Limb (tissue), 2 donors: ENCODE results near the gene SYNPR.

Experiments used
- DNase-seq, 2 donors: peaks; one replicate each; pipeline ENCODE4 v3.0.0-alpha.2; 2016; ENCODE audit errors: extremely low spot score in 2 of 2

SYNPR gene

DNA sequence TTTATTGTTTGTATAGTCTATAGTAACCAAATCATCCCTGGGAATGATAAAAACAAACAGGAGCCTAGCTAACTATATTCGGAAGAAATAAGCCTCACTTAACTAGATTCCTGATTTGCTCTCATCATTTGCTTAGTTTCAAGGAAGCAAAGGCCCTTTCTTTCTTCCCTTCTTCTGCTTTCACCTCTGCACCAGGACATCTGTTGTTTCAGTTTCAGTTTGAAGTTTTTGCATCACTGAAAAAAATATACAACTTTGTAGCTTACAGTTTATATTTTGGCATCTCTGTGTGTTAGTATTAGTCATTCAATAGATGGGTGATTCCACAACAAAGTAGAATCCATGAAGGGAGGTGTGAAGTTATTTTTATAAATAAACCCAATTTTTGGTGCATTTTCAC, 260.8 kb downstream of the SYNPR start:
- no peak for DNase-seq

DNA sequence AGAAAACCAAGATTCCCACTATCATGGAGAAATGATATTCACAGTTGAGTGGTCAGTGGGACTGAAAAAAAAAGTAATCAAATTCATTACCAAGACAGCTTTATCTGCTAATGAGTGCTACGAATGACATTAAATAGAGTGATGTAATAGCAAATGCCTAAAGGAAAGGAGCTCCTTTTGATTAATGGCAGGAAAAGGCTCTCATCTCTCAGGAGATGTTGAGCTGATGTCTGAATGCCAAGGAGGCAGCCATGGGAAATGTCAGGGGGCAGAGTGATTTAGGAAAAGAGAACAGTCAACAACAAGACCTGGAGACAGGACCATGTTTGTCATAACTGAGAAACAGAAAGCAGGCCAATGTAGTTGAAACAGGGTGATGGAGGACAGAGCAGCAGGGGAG, 277.7 kb downstream of the SYNPR start:
- DNase-seq, result no peak

DNA sequence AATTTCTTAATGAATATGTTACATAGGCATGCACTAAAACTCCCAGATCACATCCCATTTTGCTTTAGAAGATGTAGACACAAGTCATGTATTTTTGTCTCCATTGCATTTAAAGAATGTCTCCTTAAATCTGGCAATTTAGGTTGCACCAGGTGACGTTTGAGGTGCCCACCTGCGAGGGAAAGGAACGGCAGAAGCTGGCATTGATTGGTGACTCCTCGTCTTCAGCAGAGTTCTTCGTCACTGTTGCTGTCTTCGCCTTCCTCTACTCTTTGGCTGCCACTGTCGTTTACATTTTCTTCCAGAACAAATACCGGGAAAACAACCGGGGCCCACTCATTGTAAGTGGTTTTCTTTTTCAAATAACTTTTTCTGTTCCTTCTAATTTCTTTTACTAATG, 278.3 kb downstream of the SYNPR start:
- DNase-seq, result no peak

DNA sequence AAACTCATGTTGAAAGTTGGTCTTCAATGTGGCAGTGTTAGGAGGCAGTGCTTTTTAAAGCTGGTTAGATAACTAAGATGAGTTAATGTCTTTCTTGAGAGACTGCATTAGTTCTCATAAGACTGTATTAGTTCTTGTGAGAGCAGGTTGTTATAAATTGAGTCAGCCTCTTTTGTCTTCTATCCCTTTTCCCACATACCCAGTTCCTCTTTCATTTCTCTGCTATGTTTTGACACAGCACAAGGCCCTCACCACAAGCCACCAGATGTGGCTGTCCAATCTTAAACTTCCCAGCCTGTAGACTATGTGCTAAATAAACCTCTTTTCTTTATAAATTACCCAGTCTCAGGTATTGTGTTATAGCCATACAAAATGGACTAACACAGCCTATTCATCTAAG, 279.8 kb downstream of the SYNPR start:
- DNase-seq, result no peak

DNA sequence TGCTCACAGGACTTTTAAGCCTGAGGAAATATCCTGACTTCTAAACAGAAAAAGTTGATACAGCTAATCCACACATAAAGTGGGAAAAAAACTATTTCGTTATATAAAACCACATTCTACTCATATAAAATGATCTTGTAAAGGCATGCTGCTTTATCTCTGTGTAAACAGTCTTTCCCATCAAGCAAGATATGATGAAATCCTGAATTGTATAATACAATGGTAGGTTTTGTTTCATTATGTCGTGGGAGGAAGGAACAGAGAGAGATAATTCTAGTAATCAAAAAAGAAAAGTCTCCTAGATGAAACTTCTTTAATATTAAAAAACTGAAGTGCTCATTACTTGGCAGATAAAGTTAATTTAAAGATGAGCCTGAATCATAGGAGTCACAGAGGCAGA, 281.8 kb downstream of the SYNPR start:
- no peak for DNase-seq

DNA sequence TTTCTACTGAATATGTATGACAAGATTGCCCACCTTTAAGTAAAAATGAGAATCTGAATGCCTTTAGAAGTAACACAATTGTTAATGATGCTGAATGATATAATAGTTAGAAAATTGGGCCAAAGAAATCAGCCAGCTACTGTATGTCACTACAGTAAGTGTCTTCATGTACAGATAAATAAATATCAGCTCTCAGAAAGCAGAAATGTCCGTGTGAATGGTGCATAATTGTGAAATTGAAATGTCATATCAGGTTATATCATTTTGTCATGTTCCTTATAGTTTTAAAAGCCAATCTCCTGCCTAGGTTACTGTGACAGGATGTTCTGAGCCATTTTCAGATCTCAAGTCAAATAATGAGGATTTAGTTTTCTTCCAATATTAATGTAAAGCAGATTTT, 283.8 kb downstream of the SYNPR start:
- no peak for DNase-seq

DNA sequence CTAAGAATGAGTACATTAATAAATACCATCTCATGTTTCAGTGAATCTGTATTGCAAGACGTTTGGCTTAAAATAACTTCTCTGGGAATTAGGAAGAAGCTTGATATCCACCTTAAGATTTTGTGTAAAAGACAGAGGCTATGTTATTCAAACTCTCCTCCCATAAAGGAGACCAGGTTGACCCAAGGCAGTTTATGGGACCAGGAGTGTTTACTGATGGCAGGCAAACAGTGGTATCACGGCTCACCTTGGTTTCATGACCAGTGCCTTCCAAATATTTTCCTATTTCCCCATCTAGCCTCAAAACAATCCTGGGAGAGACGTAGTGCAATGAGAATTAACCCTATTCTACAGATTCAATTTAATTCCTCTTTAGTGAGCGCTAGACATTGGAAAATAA, 284.2 kb downstream of the SYNPR start:
- DNase-seq, result no peak

DNA sequence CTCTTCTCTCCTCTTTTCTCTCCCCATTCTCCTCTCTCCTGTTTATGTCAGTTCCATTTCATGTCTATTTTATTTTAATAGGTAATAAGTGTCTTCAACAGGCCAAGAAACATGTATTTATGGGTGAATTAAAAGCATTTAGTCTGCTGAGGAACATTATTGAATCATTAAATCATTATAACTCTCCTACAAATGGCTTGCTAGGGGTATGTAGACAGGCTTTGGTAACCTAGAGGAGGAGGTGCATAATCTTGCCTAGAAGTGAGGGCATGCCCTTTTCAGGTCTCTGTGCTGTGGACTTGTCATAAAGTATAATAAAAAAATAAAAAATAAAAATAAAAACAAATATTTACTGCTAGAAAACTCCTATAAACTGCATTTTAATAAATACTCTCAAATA, 285.5 kb downstream of the SYNPR start:
- DNase-seq, result no peak

DNA sequence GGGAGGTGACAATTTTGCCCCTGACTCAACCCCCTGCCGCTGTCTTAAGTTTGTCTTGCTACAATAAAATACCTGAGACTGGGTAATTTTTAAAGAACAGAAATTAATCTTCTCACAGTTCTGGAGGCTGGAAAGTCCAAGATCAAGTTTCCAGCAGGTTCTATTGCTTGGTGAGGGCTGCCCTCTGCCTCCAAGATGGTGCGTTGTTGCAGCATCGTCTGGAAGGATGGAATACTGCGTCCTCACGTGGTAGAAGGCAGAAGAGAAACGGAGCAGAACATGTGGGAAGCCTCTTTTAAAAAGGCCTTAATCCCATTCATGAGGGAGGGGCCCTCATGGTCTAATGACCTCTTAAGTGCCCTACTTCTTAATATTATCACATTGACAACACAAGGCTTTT, 287.1 kb downstream of the SYNPR start:
- DNase-seq, result no peak

DNA sequence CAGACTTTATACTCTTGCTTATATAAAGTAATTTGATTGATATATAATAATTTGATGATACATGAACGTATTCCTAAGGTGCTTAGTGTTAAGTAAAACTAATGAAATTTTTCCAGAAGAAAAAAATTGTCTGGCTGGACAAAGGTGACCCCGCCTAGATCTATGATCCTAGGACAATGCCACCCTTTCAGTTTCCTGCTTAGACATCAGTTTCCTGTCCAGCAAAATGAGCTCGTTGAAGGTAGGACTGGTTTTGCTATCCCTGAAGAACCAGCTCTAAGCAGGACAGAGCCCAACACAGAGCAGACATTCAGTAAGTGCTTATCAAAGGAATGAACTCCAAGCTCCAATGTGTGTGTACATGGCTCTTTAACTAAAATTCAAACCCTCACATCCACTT, 293.6 kb downstream of the SYNPR start:
- DNase-seq, result no peak

DNA sequence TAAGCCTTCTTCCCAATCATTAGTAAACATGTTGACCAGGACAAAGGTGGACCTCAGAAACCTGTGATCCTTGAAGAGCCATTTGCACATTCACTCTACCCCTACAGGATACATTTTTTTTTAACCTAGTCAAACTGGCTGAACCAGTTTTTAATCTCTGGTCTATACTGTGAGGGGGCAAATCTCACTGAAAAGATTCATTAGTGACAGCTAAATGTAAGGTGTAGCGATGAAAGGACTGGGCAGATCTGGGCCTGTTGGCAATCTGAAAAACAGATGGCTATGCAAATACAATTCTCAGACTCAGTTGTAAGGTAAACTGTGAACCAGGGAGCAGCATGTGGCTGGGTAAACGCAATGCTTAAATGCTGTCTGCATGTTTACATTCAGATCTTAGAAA, 298.7 kb downstream of the SYNPR start:
- no peak for DNase-seq

DNA sequence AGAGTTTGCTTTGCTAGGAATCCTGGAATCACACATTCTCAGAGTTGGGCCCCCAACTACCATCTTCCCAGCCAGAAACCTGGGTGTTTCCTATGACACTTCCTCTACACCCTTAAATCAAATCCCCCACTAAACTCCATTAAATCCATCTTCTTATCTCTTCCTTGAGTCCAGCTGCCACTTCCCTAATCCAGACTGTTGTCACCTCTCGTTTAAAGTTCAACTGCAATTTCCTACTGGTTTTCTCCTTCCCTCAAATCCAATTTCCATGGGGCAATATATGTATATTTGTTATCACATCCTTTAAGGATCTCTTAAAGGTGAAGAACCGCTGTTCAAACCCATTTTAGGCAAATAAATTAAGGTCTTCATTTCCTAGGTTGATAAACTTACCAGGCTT, 300.8 kb downstream of the SYNPR start:
- DNase-seq, result no peak

DNA sequence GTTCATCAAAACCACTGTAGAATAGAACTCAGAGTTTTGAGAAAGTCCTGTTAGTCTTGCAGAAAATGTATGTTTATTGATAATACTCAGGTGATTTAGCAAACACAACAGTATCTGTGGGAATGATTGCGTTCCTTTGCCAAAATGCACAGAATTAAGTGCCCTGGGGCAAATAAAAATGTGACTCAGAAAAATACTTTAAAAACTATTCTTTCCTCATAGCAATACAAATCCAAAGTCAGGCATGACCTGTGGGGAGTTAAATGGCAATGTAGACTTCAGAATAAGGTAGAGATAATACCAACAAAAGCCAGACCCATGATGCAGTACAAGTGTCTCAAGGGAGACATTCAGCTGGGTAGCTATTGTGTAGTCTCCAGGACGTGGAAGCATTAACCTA, 302.0 kb downstream of the SYNPR start:
- DNase-seq, result no peak

DNA sequence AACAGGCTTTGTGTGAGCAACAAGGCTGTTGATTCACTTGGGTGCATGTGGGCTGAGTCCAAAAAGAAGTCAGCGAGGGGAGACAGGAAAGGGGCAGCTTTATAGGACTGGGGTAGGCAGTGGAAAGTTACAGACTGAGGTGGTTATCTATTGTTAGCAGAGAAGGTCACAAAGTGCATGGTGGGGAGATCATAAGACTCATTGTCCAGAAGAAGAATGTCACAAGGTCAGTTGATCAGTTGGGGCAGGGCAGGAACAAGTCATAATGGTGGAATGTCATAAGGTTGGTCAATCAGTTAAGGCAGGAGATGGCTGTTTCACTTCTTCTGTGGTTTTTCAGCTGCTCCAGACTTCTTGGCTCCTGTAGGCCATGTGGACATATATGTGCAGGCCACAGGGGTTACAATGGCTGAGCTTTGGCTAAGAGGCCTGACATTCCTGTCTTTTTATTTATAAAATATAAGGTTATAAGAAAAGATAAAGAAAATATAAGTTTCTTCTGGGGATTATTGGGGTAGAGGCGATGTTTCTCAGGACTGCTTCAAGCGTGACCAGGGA, 304.9 kb downstream of the SYNPR start:
- no peak for DNase-seq

DNA sequence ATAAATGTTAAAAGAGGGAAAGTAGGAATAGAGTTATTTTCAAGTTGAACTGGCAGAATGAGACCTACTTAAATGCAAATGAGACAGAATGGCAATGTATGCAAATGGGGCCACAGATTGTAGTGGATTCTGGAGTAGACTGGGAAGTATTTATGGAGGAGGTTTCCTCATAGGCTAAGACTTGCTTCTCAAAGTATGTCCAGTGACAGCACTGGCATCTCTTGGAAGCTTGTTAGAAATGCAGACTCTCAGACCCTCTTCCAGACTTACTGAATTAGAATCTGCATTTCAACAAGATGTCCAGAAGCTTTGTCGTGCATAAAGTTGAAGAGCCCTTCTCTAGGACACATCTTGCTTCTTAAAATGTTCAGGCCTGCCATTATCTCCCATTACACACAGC, 306.6 kb downstream of the SYNPR start:
- no peak for DNase-seq

DNA sequence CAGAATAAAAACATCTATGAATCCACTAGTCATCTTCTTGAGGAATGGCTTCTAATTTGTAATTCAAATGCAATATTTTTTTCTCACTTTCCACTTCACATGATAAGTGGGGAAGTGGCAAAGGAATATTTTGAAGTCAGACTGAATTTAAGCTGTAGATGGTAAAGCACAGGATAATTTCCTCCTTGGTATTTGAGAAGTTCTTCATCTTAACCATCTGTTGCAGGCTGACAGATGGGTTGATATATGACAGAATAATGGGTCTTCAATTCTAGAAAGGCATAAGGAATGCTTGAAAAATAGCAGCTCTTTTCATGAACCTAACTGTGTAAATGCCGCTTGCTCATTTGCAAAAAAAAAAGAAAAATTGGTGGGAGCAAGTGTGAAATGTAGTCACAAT, 307.8 kb downstream of the SYNPR start:
- no peak for DNase-seq

DNA sequence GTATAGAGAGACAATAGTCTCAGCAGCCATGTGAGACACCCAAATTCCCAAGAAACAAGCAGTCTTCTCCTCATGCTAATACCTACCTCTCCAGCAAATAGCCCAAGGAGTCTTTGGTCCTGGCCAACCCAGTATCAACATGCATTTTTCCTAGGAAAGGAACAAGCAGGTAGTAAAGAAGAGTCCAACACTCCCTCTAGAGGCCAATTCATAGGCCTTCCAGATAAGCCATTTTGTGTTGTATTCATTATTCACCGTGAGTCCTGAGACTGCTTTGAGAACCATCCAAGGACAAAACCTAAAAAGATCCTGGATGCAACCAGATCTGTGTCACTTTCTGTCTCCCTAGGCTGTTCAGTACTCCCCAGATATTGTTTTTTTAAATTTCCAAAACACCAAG, 310.8 kb downstream of the SYNPR start:
- no peak for DNase-seq

DNA sequence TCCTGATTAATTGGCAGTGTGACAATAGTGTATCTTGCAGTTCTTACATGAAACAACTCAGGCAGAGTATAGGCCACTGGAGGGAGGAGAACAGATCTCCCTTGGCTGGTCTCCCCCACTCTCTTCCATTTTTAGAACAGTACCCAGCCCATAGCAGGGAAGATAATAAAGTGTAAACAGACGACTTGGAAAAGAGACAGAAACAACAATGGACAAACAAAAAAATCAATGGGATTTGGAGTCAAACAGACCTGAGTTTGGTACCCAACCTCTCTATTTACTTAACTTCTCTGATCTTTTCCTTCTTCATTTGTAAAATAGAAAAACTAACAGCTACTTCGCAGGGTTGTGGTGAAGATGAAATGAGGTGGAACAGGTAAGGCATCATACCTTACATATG, 315.7 kb downstream of the SYNPR start:
- DNase-seq, result no peak

DNA sequence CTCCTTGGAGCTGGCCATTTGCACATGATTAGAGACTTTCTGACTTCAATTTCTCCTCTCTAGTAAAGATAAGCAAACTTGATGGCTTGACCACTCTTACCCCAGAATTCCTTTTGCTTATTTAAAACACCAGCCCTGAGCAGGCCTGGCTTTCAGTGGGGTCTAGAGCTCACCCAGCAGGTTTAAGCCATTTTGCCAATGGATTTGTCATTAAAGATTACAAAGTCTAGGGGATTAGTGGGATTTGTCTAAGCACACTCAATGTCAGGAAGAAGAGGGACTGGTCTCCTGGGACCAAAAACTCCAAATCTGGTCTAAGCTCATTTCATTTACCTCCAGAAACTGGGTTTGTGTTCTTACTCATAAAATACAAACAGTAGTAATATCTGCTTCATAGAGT, 317.1 kb downstream of the SYNPR start:
- DNase-seq, result no peak

DNA sequence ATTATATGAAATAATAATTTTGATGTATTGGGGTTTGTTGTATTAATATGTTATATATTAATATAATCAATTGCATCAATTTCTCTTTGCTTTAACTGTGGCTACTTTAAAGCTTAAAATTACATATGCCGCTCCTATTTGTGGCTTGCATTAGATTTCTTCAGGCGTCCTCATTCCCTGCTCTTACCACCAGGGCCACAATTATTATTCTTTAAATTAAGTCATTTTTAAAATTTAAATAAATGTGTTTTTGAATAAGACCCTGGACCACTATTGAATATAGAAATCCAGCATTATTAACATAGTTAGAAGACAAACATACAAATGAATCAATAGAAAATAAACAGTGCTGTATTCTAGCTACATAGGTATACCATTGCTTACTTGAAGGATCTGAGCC, 318.9 kb downstream of the SYNPR start:
- no peak for DNase-seq

DNA sequence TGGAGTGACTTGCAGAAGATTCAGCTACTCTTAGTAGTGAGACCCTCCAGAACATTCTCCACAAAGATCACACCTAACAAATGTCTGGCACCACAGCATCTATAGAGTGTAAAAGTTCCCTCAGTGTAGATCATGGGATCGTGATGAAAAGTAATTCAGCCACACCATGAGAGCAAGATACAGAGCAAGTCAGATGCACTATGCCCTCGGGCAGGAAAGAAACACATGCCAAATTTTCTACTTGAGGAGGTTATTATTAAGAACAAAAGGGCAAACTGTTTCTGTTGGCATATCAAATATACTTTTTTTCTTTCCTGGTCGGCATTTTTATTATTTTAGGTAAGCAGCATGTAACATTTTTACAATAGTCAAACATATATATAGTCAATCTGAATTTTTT, 329.6 kb downstream of the SYNPR start:
- no peak for DNase-seq

DNA sequence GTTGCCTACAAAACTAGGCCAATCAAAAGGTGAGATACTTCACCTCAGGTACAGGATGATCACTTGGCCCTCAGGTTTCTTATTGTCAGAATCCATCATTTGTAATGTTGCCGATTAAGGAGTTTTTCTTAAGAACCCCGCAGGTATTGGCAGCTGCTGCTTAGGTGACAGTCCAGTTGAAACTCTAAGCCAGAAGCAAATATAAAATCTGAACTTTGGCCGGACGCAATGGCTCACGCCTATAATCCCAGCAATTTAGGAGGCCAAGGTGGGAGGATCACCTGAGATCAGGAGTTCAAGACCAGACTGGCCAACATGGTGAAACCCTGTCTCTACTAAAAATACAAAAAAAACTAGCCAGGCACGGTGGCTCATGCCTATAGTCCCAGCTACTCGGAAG, 331.3 kb downstream of the SYNPR start:
- no peak for DNase-seq

DNA sequence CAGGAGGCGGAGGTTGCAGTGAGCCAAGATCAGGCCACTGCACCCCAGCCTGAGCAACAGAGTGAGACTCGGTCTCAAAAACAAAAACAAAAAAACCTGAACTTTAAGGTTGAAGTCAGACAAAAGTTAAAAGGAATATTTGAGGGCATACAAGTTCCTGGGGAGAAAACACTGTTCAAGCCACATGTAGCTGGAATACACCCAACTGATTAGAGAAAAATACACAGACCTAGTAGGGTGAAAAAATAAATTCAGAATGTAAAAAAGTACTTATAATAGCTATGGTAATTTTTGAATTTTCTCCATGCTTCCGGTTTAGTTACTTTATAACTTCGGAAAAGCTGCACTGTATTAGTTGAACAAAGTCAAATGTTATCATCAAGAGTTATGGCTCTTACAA, 331.7 kb downstream of the SYNPR start:
- no peak for DNase-seq

DNA sequence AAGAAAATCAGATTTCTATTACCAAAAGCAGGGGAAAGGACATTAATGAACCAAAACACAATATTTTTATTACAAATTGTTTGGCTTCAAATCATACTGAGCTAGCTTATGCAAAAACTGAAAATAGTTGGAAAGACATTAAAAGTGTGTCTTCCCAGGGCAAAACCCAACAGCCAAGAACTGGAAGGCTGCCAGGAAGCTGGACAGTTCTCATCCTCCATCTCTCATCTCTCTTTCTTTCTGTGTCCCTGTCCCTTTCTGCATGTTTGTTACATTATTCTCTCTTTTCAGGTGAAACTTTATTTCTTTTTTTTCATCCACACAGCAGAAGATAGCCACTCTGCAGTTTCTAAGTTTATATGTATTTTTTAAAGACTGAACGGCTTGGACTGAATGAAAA, 333.3 kb downstream of the SYNPR start:
- DNase-seq, result no peak

DNA sequence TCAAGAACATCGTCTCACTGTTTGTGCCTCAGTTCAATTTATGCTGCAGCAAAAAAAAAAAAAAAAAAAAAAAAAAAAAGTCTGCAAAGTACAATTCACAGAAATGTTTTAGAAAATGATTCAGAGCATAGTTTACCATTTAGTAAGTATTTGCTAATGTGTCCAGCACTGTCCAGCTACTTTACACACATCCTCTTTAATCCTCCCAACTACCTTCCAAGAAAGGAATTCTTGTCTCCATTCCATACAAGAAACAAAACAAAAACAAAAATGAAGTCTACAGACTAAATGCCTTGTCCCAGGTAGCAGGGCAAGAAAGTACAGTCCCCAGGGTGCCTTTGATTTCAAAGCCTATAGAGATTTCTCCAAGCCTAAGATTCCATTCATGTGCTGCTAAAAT, 335.5 kb downstream of the SYNPR start:
- DNase-seq, result no peak
